Amygdala (tissue), 56 donors: ENCODE measurements around the gene TRIM23.
A peak's percentile ranks its signal among the peaks of the same experiment; 100 is the strongest.
"Not testable (repeated sequence)": the region's sequence is repeated elsewhere in the genome, so short reads cannot be mapped to it uniquely, and the experiment has no call there.

ENCODE experiments used
- DNase-seq, 56 donors: peaks; one replicate each; lab custom pipeline; 2025; lab: John Stamatoyannopoulos, UW

The TRIM23 gene

GRCh38 chr5:65624025-65624570 is at the start of gene TRIM23:
TSS of gene TRIM23 (minus strand) at chr5:65624333. CDS start at chr5:65624274, 59 bp downstream.
- peak; percentile 65 to 94 (median 86) for DNase-seq

- DNase-seq = no peak
Observed at GRCh38 chr5:65672796-65673195, 48.7 kb upstream of the TRIM23 start.

- no peak for DNase-seq
Observed at GRCh38 chr5:65668696-65669095, 44.6 kb upstream of the TRIM23 start.

- no peak for DNase-seq
Observed at GRCh38 chr5:65663804-65664521, 39.8 kb upstream of the TRIM23 start.

- DNase-seq = no peak
Observed at GRCh38 chr5:65654713-65655112, 30.6 kb upstream of the TRIM23 start.

GRCh38 chr5:65651144-65651543 is 27.0 kb upstream of the TRIM23 start:
- no peak for DNase-seq

DNA sequence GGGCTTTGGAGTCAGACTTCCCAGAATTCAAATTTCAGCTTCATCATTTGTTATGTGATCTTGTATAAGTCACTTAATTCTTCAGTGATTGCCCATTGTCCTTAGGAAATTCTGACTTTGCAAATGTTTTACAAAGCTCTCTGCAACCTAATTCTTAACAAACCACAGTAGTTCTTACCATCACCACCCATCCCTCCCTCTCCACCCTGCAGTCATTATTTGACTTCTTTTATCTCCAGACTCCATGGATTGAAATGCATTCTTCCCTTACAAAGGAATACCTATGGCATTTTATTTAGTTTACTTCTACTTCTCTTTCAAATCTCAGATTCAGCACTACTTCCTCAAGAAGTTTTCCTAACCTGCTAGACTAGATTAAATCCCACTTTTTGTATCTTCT is 23.8 kb upstream of the TRIM23 start:
- no peak for DNase-seq

DNA sequence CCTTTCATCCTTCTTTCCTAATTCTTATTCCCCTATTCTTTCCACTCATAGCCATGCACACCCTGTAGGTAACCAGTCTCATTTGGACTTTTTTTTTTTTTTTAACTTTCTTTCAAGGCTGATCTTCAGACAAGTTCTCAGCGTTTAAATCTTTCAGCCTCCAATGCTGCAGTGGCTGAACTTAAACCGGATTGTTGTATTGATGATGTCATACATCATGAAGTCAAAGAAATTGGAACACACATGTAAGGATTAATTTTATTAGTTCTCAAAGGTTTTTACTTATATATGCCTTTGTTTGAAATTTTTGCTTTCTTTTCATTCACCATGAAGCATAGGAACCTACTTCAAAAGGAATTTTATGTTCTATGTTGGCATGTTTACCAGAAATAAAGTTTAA is 22.8 kb upstream of the TRIM23 start:
- DNase-seq = no peak

GRCh38 chr5:65640240-65640639 is 16.1 kb upstream of the TRIM23 start:
- no peak for DNase-seq

DNA sequence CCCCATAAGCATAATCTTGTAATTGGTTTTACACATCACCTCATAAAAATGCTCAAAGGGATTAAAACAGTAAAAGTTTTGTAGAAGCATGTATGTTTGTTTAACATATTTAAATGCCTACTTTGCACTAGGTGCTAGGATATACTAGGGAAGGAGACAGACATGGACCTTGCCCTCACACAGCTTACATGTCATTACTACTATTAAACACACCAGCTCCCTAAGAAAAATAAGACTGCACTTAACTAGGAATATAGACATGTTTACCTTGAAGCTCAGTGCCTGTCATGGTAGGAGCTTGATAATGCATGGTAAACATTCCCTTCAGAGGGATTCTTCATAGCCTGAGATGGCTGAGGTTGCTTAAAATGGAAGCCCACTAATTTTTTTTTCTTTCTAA is 6.8 kb upstream of the TRIM23 start:
- DNase-seq = no peak

GRCh38 chr5:65625743-65626142 is 1.6 kb upstream of the TRIM23 start:
- DNase-seq = no peak

- DNase-seq = peak in 55 of 56 donors; percentile 21 to 94 (median 78)
Observed at GRCh38 chr5:65624571-65625555, 730 bp upstream of the TRIM23 start, which contains the start of the genes SHLD3 and TRAPPC13. TSS of gene SHLD3 (plus strand) at chr5:65625027. CDS start at chr5:65629588, 4,561 bp downstream. TSS of gene TRAPPC13 (plus strand) at chr5:65625027. CDS start at chr5:65625061, 34 bp downstream.

DNA sequence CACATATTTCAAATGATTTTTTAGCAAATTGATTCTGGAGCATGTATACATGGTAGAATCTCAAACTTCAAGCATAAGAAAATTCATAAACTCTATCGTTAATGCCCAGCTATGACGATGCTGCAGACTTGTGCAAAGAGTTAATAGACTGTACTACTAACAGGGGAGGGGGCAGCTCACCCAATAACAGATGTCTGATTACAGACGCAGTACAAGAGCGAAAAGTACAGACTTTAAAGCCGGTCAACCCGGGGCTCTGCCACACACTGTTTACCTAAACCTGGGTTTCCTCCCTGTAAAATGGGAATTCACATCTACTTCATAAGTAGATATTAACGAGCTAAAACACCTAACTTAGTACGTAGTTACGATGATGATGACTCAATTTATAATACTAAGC is 651 bp downstream of the TRIM23 start:
- no peak for DNase-seq

DNA sequence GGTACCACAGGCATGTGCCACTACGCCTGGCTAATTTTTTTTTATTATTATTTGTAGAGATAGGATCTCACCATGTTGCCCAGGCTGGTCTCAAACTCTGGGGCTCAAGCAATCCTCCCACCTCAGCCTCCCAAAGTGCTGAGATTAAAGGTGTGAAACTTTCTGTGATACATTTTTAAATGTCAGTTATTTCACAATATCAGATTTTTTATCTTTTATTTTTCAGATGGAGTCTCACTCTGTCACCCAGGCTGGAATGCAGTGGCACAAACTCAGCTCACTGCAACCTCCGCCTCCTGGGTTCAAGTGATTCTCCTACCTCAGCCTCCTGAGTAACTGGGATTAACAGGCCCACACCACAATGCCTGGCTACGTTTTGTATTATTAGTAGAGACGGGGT is 2.2 kb downstream of the TRIM23 start:
- DNase-seq = not testable (repeated sequence)

DNA sequence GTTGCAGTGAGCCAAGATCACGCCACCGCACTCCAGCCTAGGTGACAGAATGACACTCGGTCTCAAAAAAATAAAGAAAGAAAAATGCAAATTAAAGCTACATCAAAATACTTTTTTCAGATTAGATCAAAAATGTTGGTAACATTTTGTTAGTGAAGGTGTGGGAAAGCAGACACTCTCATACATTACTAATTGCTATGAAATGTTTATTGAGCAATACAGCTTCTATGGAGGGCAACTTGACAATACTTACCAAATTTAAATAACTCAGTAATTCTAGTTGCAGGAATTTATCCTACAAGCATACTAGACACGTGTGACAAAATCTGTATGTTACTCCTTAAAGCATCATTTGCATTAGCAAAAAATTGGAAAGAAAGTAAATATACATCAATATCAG is 4.1 kb downstream of the TRIM23 start:
- no peak for DNase-seq

- no peak for DNase-seq
Observed at GRCh38 chr5:65612298-65612907, 11.7 kb downstream of the TRIM23 start.

DNA sequence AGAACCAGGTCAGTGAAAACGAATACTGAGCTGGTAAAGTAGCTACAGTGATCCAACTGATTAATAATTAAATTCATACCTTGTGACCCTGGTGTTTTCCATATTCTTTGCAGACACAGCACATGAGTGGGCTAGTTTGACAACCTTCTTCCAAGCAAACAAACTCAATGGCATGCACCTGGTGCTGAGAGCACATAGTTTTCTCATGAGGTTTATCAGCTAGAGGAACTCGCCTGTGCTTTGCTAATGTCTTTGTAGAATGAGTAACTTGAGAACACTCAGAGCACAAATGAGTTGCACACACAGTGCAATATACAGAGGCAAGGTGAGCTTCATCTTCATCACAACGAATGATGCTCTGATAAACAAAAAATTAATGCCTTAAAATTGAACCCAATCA is 12.6 kb downstream of the TRIM23 start:
- no peak for DNase-seq

DNA sequence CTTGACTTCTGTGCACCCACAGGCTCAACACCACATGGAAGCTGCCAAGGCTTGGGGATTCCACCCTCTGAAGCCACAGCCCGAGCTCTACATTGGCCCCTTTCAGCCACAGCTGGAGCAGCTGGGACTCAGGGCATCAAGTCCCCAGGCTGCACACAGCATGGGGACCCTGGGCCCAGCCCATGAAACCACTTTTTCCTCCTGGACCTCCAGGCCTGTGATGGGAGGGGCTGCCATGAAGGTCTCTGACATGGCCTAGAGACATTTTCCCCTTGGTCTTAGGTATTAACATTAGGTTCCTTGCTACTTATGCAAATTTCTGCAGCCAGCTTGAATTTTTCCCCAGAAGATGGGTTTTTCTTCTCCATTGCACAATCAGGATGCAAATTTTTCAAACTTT is 22.4 kb downstream of the TRIM23 start:
- not testable (repeated sequence) for DNase-seq

DNA sequence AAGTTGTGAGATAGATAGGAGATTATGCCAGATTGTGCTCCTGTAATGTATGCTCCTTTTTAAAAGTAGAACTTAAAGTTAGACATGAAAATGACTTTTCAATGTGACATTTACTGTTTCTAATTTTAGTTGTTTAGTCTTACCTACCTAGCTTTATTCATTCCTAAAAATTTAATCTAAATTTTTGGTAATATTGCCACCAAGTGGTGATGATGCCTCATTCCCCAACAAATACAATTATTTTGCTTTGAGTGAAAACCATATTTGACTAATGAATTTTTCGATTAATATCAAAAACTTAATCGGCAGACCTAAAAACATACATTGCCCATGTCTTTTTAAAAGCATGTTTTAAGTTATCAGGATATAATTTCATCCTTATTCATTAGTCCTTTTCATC is 35.4 kb downstream of the TRIM23 start:
- no peak for DNase-seq

DNA sequence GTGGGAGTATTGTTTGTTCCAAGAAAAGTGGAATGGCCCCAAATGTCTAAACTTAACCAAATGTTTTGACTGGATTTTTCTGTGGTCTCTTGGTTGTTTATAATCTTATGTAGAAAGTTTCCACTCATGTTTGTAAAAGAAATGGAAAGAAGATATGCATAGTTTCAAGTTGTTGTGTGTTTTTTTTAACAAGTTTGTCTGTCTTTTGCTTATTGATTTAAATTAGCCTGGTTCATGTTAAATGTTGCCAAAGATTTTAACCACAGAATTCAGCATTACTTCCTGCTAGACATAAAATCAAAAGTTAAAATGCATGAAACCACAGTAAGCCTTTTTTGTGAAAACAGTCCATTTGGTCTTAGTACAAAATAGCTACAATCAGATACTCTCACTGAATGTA is 47.0 kb downstream of the TRIM23 start:
- no peak for DNase-seq
